GM18526 (cell line): ENCODE data around the gene BBS5.

Experiments used
- POLR2A ChIP-seq: IDR thresholded peaks from 3 replicates; pipeline ENCODE4 v1.6.1; 2011; ENCODE audit not compliant: insufficient read length; ENCODE audit errors: extremely low read depth

The BBS5 gene

DNA sequence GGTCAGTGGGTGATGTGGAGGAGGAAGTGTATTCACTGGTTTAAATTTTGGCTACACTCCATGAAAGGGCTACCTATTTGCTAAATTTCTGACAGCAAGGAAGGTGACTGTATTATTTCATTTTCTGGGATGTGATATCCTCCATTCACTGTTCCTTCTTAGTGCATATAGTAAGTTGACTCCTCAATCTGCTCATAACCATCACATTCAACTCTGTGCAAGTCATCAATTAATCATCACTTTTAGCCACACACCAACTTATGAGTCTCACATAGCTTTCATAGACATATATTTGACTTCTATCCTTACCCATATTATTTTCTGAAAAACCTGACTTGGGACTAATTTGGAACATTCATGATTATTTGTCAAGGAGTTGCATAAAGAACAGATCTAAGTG, 47.2 kb downstream of the BBS5 start:
- TF ChIP-seq POLR2A: no peak

- TF ChIP-seq POLR2A: no peak
Observed at GRCh38 chr2:169528271-169528701, 49.0 kb downstream of the BBS5 start.

GRCh38 chr2:169540146-169540545, 60.9 kb downstream of the BBS5 start:
- no peak for TF ChIP-seq POLR2A

GRCh38 chr2:169542433-169542832, 63.1 kb downstream of the BBS5 start:
- no peak for TF ChIP-seq POLR2A

DNA sequence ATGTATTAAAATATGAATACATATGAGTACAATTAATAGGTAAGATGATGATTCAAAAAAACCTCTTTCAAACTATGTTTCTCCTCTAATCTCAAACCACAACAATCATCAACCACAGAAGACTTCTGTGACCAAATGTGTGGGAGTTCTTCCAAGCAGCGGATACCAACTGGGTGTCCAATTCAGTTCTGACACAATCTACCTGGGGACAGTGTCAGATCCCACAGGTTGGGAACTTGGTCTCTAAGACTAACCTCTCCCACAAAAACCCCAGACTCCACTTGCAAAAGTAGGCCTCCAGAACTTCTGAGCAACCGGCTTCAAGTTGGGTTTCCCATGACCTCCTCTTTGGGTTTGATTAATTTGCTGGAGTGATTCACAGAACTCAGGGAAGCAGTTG, 67.5 kb downstream of the BBS5 start:
- no peak for TF ChIP-seq POLR2A
